H1 (cell line): ENCODE data around the gene FBXO45. TPM values are rescaled to one million over a fixed set of nuclear protein-coding genes. Genes with fewer than 3 reads are reported as not detected.

Experiments used
- BACH1 ChIP-seq: IDR thresholded peaks from 2 replicates; pipeline ENCODE4 v1.6.1; 2012; ENCODE audit warnings: low read length, improper control_type of control experiment
- BRCA1 ChIP-seq: IDR thresholded peaks from 2 replicates; pipeline ENCODE4 v1.6.1; 2012; ENCODE audit warnings: low read depth, low read length, improper control_type of control experiment
- CTBP2 ChIP-seq: IDR thresholded peaks from 2 replicates; pipeline ENCODE4 v1.7.0; 2011; ENCODE audit warnings: borderline replicate concordance, mild to moderate bottlenecking, moderate library complexity, mixed read lengths, low read length; ENCODE audit not compliant: insufficient read depth, insufficient read length
- EP300 ChIP-seq, 2 experiments: IDR thresholded peaks; 1 replicate in 1 of 2; 2 replicates in 1 of 2; pipeline ENCODE4 v1.6.1; 2011 to 2012; ENCODE audit warnings: low read depth in 2 of 2, low read length in 2 of 2, mild to moderate bottlenecking in 2 of 2, borderline replicate concordance in 1 of 2, inconsistent platforms in 1 of 2, moderate library complexity in 1 of 2
- TCF12 ChIP-seq: IDR thresholded peaks from 2 replicates; pipeline ENCODE4 v1.6.1; 2011; ENCODE audit warnings: low read depth, mild to moderate bottlenecking, low read length
- polyA plus RNA-seq, 7 experiments: library from polyadenylated mRNA; depleted of rRNA in 3 of 7; stranded (reverse) in 5 of 7; unstranded in 2 of 7; fragments of >200 nt in 5 of 7; fragments of 200-250 nt in 2 of 7; gene quantifications; 1 replicate in 5 of 7; 2 replicates in 1 of 7; 4 replicates in 1 of 7; pipeline versions ENCODE4 v1.2.1 to v1.2.3, GENCODE V29; 2011 to 2013; ENCODE audit warnings: missing spikeins in 2 of 7, mixed read lengths in 2 of 7
- total RNA-seq: library from RNA; stranded (reverse); fragmentation: NEBNext Ultra II Directional; extraction: Animal tissue kit (Norgen Biotek cat#: 25700); gene quantifications from 2 replicates; pipeline ENCODE4 v1.2.1, GENCODE V29; 2021

The FBXO45 gene
- total and polyA plus RNA-seq, 2 of the 8 experiments (the other 6 are each of a cell fraction or from before 2014, with no cell fraction given), result 5.2 to 19.4 TPM

DNA sequence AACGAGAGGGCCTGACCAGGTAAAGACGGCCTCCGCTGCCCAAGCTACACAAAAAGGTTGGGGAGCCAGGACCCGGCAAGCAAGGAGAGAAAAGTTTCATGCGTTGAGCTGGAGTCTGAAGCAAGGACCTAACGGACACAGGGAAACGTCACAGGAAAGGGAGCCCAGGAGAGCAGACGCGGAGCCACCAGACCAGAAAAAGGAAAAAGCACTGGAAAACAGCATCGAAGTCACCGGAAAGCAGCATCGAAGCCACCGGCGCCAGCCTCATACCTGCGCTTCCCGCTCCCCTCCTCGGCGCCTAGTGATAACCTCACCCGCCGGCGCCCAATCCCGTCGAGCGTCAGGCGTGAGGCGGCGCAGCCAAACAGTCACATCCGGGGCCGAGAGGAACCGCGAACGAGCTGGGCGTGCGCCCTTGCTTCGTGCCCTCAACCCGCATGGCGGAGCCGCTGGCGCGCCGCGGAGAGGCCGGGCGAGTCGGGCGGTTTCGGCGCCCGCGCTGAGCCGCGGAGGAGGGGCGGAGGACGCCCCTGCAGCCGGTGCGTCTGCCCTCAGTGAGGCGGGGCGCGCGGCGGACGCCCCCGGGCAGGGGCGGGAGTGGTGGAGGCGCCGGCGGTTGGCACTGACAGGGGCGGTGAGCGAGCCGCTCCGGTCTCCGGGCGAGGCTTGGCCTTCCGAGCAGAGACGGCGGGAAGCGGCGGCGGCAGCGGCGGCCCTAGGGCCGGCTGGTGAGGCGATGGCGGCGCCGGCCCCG is at the start of gene FBXO45, which contains the start of gene WDR53 (continued):
- TF ChIP-seq TCF12, result peak; percentile 61; the same call in 1 of the 2 replicates
- no peak; the same call in 1 of the 2 replicates for TF ChIP-seq BRCA1
- TF ChIP-seq CTBP2, result no peak
- TF ChIP-seq BACH1, result no peak
- no peak for TF ChIP-seq EP300 (IDR thresholded peaks at IDR 0.05; ENCODE audit: borderline replicate concordance in 1 of 2, low read depth in 2 of 2, low read length in 2 of 2)
